GM23248 (cell line): ENCODE results near the gene TAS2R40.

ENCODE experiments used
- EZH2 ChIP-seq: fragments of 200-600 bp; sonication (generic); IDR thresholded peaks from 2 replicates; pipeline ENCODE4 v1.6.1; 2018; ENCODE audit warnings: antibody characterized with exemption, mild to moderate bottlenecking; ENCODE audit not compliant: insufficient read depth, poor library complexity, severe bottlenecking
- EZH2phosphoT487 ChIP-seq: fragments of 200-600 bp; sonication (generic); IDR thresholded peaks from 2 replicates; pipeline ENCODE4 v1.6.1; 2018; ENCODE audit warnings: antibody characterized with exemption, moderate library complexity, mild to moderate bottlenecking, low read depth; ENCODE audit not compliant: insufficient read depth

- TF ChIP-seq EZH2 (no peak), EZH2phosphoT487 (no peak)
These were observed 5.7 kb upstream of the TAS2R40 start for GRCh38 chr7:143216151-143216550.
